ENCODE measurements around the gene ZNF334.
A peak's percentile ranks its signal among the peaks of the same experiment; 100 is the strongest.

DNA sequence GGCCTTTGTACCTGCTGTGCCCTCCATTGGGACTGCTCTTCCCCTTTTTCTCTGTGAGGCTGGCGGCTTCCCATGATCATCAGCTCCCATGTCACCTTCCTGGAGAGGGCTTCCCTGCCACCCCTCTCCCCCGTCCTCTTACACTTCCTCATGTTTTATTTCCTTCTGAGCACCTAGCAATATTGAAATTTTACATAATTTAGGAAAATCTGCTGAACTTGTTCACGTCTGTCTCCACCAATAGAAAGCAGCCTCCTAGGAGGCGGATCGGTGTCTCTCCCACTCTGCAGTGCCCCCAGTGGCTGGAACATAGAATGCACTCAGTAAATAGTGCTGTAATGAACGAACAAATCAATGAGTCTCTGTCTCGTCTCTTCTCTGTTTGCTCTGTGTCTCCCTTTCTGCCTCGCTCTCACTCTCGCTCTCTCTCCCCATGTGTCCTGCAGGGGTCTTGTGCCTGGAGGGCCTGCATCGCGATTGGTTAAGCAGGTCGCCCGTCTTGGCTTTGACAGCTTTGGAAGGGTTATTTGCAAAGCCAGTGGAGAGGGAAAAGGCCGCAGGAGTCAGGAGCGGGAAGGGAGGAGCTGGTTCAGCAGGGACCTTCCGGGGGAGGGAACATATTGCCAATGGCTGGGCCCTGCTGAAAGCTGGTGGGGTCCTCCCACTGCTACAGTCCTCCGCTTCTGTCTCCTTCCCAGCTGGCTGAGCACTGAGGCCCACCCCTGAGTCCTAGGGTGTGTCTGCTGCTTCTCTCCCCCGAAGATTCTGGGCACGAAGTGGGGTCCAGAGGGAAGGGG, 49.2 kb upstream of the ZNF334 start:
- TF ChIP-seq, protein P1, sequence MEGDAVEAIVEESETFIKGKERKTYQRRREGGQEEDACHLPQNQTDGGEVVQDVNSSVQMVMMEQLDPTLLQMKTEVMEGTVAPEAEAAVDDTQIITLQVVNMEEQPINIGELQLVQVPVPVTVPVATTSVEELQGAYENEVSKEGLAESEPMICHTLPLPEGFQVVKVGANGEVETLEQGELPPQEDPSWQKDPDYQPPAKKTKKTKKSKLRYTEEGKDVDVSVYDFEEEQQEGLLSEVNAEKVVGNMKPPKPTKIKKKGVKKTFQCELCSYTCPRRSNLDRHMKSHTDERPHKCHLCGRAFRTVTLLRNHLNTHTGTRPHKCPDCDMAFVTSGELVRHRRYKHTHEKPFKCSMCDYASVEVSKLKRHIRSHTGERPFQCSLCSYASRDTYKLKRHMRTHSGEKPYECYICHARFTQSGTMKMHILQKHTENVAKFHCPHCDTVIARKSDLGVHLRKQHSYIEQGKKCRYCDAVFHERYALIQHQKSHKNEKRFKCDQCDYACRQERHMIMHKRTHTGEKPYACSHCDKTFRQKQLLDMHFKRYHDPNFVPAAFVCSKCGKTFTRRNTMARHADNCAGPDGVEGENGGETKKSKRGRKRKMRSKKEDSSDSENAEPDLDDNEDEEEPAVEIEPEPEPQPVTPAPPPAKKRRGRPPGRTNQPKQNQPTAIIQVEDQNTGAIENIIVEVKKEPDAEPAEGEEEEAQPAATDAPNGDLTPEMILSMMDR (IDR thresholded peaks at IDR 0.05): peak in 1 of 3 donors; percentile 94
- TF ChIP-seq POLR2A (IDR thresholded peaks at IDR 0.05): no peak
